ENCODE data around the gene LGALS8.

LGALS8 gene

GRCh38 chr1:236508593-236509027 lies 15.2 kb upstream of the LGALS8 start:
- no peaks in the 10 kb centered on the region for H3K9me3 ChIP-seq (ENCODE audit: control insufficient read depth in 1 of 2, low read length in 2 of 2)
- H3K4me3 ChIP-seq (ENCODE audit: low read depth in 1 of 2, low read length in 2 of 2): no peak overlapping the region
- H3K4me1 ChIP-seq (ENCODE audit: control insufficient read depth in 1 of 2, insufficient read depth in 2 of 2, low read length in 2 of 2): peaks cover 0 to 11% of the 10 kb centered on the region in 2 donors
- H3K36me3 ChIP-seq (ENCODE audit: control insufficient read depth in 1 of 2, insufficient read depth in 2 of 2, low read length in 2 of 2): no peaks in the 10 kb centered on the region
- H3K27ac ChIP-seq (ENCODE audit: low read depth, low read length): no peak overlapping the region
- no peaks in the 10 kb centered on the region for H3K27me3 ChIP-seq (ENCODE audit: control insufficient read depth in 1 of 2, insufficient read depth in 2 of 2, low read length in 2 of 2)
- no peak overlapping the region for H3K9ac ChIP-seq (ENCODE audit: low read depth in 1 of 2, low read length in 2 of 2)

GRCh38 chr1:236509203-236509602 lies 14.6 kb upstream of the LGALS8 start:
- Histone ChIP-seq H3K9me3 (ENCODE audit: control insufficient read depth in 1 of 2, low read length in 2 of 2) (no peaks in the 10 kb centered on the region), H3K4me3 (ENCODE audit: low read depth in 1 of 2, low read length in 2 of 2) (no peak overlapping the region), H3K27me3 (ENCODE audit: control insufficient read depth in 1 of 2, insufficient read depth in 2 of 2, low read length in 2 of 2) (no peaks in the 10 kb centered on the region), H3K27ac (ENCODE audit: low read depth, low read length) (no peak overlapping the region), H3K36me3 (ENCODE audit: control insufficient read depth in 1 of 2, insufficient read depth in 2 of 2, low read length in 2 of 2) (no peaks in the 10 kb centered on the region), H3K4me1 (ENCODE audit: control insufficient read depth in 1 of 2, insufficient read depth in 2 of 2, low read length in 2 of 2) (peaks cover 0 to 11% of the 10 kb centered on the region in 2 donors), H3K9ac (ENCODE audit: low read depth in 1 of 2, low read length in 2 of 2) (no peak overlapping the region)

GRCh38 chr1:236509647-236510401 lies 14.0 kb upstream of the LGALS8 start:
- H3K27ac ChIP-seq (ENCODE audit: low read depth, low read length): no peak overlapping the region
- H3K27me3 ChIP-seq (ENCODE audit: control insufficient read depth in 1 of 2, insufficient read depth in 2 of 2, low read length in 2 of 2): no peaks in the 10 kb centered on the region
- H3K4me3 ChIP-seq (ENCODE audit: low read depth in 1 of 2, low read length in 2 of 2): no peak overlapping the region
- H3K9me3 ChIP-seq (ENCODE audit: control insufficient read depth in 1 of 2, low read length in 2 of 2): no peaks in the 10 kb centered on the region
- no peaks in the 10 kb centered on the region for H3K36me3 ChIP-seq (ENCODE audit: control insufficient read depth in 1 of 2, insufficient read depth in 2 of 2, low read length in 2 of 2)
- no peak overlapping the region for H3K9ac ChIP-seq (ENCODE audit: low read depth in 1 of 2, low read length in 2 of 2)
- peaks cover 0 to 11% of the 10 kb centered on the region in 2 donors for H3K4me1 ChIP-seq (ENCODE audit: control insufficient read depth in 1 of 2, insufficient read depth in 2 of 2, low read length in 2 of 2)

- Histone ChIP-seq H3K4me3 (ENCODE audit: low read depth in 1 of 2, low read length in 2 of 2) (no peak overlapping the region), H3K9me3 (ENCODE audit: control insufficient read depth in 1 of 2, low read length in 2 of 2) (no peaks in the 10 kb centered on the region), H3K4me1 (ENCODE audit: control insufficient read depth in 1 of 2, insufficient read depth in 2 of 2, low read length in 2 of 2) (peaks cover 0 to 11% of the 10 kb centered on the region in 2 donors), H3K36me3 (ENCODE audit: control insufficient read depth in 1 of 2, insufficient read depth in 2 of 2, low read length in 2 of 2) (no peaks in the 10 kb centered on the region), H3K27me3 (ENCODE audit: control insufficient read depth in 1 of 2, insufficient read depth in 2 of 2, low read length in 2 of 2) (no peaks in the 10 kb centered on the region), H3K27ac (ENCODE audit: low read depth, low read length) (no peak overlapping the region), H3K9ac (ENCODE audit: low read depth in 1 of 2, low read length in 2 of 2) (no peak overlapping the region)
Measured at GRCh38 chr1:236511735-236512418, 11.9 kb upstream of the LGALS8 start.

GRCh38 chr1:236514703-236515442 lies 8.9 kb upstream of the LGALS8 start:
- Histone ChIP-seq H3K9ac (ENCODE audit: low read depth in 1 of 2, low read length in 2 of 2) (no peak overlapping the region), H3K4me1 (ENCODE audit: control insufficient read depth in 1 of 2, insufficient read depth in 2 of 2, low read length in 2 of 2) (peaks cover 0 to 5% of the 10 kb centered on the region in 2 donors), H3K4me3 (ENCODE audit: low read depth in 1 of 2, low read length in 2 of 2) (no peak overlapping the region), H3K27ac (ENCODE audit: low read depth, low read length) (no peak overlapping the region), H3K27me3 (ENCODE audit: control insufficient read depth in 1 of 2, insufficient read depth in 2 of 2, low read length in 2 of 2) (no peaks in the 10 kb centered on the region), H3K36me3 (ENCODE audit: control insufficient read depth in 1 of 2, insufficient read depth in 2 of 2, low read length in 2 of 2) (no peaks in the 10 kb centered on the region), H3K9me3 (ENCODE audit: control insufficient read depth in 1 of 2, low read length in 2 of 2) (no peaks in the 10 kb centered on the region)

GRCh38 chr1:236515443-236515958 lies 8.3 kb upstream of the LGALS8 start:
- no peaks in the 10 kb centered on the region for H3K27me3 ChIP-seq (ENCODE audit: control insufficient read depth in 1 of 2, insufficient read depth in 2 of 2, low read length in 2 of 2)
- no peak overlapping the region for H3K27ac ChIP-seq (ENCODE audit: low read depth, low read length)
- no peak overlapping the region for H3K9ac ChIP-seq (ENCODE audit: low read depth in 1 of 2, low read length in 2 of 2)
- H3K4me1 ChIP-seq (ENCODE audit: control insufficient read depth in 1 of 2, insufficient read depth in 2 of 2, low read length in 2 of 2): no peaks in the 10 kb centered on the region
- no peak overlapping the region for H3K4me3 ChIP-seq (ENCODE audit: low read depth in 1 of 2, low read length in 2 of 2)
- H3K36me3 ChIP-seq (ENCODE audit: control insufficient read depth in 1 of 2, insufficient read depth in 2 of 2, low read length in 2 of 2): no peaks in the 10 kb centered on the region
- no peaks in the 10 kb centered on the region for H3K9me3 ChIP-seq (ENCODE audit: control insufficient read depth in 1 of 2, low read length in 2 of 2)

- no peak overlapping the region for H3K9ac ChIP-seq (ENCODE audit: low read depth in 1 of 2, low read length in 2 of 2)
- H3K4me3 ChIP-seq (ENCODE audit: low read depth in 1 of 2, low read length in 2 of 2): no peak overlapping the region
- no peak overlapping the region for H3K27ac ChIP-seq (ENCODE audit: low read depth, low read length)
- H3K27me3 ChIP-seq (ENCODE audit: control insufficient read depth in 1 of 2, insufficient read depth in 2 of 2, low read length in 2 of 2): no peaks in the 10 kb centered on the region
- no peaks in the 10 kb centered on the region for H3K4me1 ChIP-seq (ENCODE audit: control insufficient read depth in 1 of 2, insufficient read depth in 2 of 2, low read length in 2 of 2)
- no peaks in the 10 kb centered on the region for H3K36me3 ChIP-seq (ENCODE audit: control insufficient read depth in 1 of 2, insufficient read depth in 2 of 2, low read length in 2 of 2)
- H3K9me3 ChIP-seq (ENCODE audit: control insufficient read depth in 1 of 2, low read length in 2 of 2): no peaks in the 10 kb centered on the region
Measured at GRCh38 chr1:236516929-236517704, 6.7 kb upstream of the LGALS8 start.

- Histone ChIP-seq H3K27ac (ENCODE audit: low read depth, low read length) (no peak overlapping the region), H3K36me3 (ENCODE audit: control insufficient read depth in 1 of 2, insufficient read depth in 2 of 2, low read length in 2 of 2) (no peaks in the 10 kb centered on the region), H3K27me3 (ENCODE audit: control insufficient read depth in 1 of 2, insufficient read depth in 2 of 2, low read length in 2 of 2) (no peaks in the 10 kb centered on the region), H3K4me3 (ENCODE audit: low read depth in 1 of 2, low read length in 2 of 2) (no peak overlapping the region), H3K9me3 (ENCODE audit: control insufficient read depth in 1 of 2, low read length in 2 of 2) (no peaks in the 10 kb centered on the region), H3K4me1 (ENCODE audit: control insufficient read depth in 1 of 2, insufficient read depth in 2 of 2, low read length in 2 of 2) (peaks cover 0 to 6% of the 10 kb centered on the region in 2 donors), H3K9ac (ENCODE audit: low read depth in 1 of 2, low read length in 2 of 2) (no peak overlapping the region)
Measured at GRCh38 chr1:236518322-236518721, 5.5 kb upstream of the LGALS8 start.

GRCh38 chr1:236520445-236521005 lies 3.3 kb upstream of the LGALS8 start:
- no peak overlapping the region for H3K27ac ChIP-seq (ENCODE audit: low read depth, low read length)
- no peaks in the 10 kb centered on the region for H3K36me3 ChIP-seq (ENCODE audit: control insufficient read depth in 1 of 2, insufficient read depth in 2 of 2, low read length in 2 of 2)
- no peaks in the 10 kb centered on the region for H3K27me3 ChIP-seq (ENCODE audit: control insufficient read depth in 1 of 2, insufficient read depth in 2 of 2, low read length in 2 of 2)
- H3K4me1 ChIP-seq (ENCODE audit: control insufficient read depth in 1 of 2, insufficient read depth in 2 of 2, low read length in 2 of 2): peaks cover 5 to 8% of the 10 kb centered on the region in 2 donors
- H3K9ac ChIP-seq (ENCODE audit: low read depth in 1 of 2, low read length in 2 of 2): no peak overlapping the region
- H3K4me3 ChIP-seq (ENCODE audit: low read depth in 1 of 2, low read length in 2 of 2): no peak overlapping the region
- H3K9me3 ChIP-seq (ENCODE audit: control insufficient read depth in 1 of 2, low read length in 2 of 2): no peaks in the 10 kb centered on the region
